ENCODE results near the gene BCS1L. TPM values are rescaled to one million over a fixed set of nuclear protein-coding genes. Genes with fewer than 3 reads are reported as not detected.

The BCS1L gene
- total RNA-seq, 1 donor from 2014 or later = 39.0 TPM

DNA sequence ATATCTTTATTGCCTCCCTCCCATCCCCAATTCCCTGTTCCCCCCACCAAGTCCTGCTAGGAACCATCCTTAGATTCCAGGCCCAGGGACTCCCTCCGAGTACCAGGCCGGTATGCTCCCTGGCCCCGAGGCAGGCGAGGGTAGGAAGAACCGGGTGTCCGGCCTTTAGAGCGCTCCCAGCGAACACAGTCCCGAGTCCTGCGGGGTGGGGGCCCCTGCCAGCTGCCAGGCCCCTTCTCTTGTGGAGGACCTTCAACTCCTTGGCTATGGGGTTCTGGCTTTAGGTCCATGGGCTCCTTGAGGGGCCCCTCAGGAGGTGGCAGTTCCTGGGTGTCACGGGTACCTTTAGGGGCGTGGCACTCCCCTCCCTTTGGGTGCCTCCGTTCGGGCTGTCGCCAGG is 4.4 kb downstream of the BCS1L start:
- peaks cover 9% of the 10 kb centered on the region for H3K27me3 Mint-ChIP-seq (ENCODE audit: unreplicated experiment)
- peaks cover 9% of the 10 kb centered on the region for H3K4me1 Mint-ChIP-seq (ENCODE audit: unreplicated experiment)
- TF ChIP-seq, protein P1, sequence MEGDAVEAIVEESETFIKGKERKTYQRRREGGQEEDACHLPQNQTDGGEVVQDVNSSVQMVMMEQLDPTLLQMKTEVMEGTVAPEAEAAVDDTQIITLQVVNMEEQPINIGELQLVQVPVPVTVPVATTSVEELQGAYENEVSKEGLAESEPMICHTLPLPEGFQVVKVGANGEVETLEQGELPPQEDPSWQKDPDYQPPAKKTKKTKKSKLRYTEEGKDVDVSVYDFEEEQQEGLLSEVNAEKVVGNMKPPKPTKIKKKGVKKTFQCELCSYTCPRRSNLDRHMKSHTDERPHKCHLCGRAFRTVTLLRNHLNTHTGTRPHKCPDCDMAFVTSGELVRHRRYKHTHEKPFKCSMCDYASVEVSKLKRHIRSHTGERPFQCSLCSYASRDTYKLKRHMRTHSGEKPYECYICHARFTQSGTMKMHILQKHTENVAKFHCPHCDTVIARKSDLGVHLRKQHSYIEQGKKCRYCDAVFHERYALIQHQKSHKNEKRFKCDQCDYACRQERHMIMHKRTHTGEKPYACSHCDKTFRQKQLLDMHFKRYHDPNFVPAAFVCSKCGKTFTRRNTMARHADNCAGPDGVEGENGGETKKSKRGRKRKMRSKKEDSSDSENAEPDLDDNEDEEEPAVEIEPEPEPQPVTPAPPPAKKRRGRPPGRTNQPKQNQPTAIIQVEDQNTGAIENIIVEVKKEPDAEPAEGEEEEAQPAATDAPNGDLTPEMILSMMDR (IDR thresholded peaks at IDR 0.05; ENCODE audit: unreplicated experiment) = no peak
- H3K9me3 Mint-ChIP-seq (ENCODE audit: unreplicated experiment) = no peaks in the 10 kb centered on the region
- no peak for DNase-seq (ENCODE audit: low spot score)
- no peak overlapping the region for H3K27ac Mint-ChIP-seq (ENCODE audit: unreplicated experiment)
- peak overlapping the region; percentile 3 for H3K4me3 Mint-ChIP-seq (ENCODE audit: unreplicated experiment)
- peaks cover 59% of the 10 kb centered on the region for H3K36me3 Mint-ChIP-seq (ENCODE audit: low read depth, unreplicated experiment)

DNA sequence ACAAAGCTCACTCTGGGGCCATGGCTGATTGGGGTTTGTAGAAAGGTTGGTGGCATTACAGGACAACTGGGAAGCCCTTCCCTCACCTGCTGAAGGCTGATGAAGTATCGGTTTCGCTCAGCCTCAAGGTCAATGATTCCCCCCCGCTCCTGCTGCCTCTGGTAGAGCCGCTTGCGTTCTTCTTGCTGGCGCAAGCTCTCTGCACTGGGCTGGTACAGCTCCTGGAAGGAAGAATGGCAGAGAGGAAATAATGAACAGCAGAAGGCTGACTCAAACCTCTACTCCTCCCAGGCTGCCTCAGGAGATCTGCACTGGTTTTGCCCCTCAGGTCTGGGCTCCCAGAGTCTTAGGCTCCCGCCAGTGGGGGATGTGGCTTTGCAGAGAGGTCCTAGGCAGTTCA is 5.2 kb downstream of the BCS1L start:
- Mint-ChIP-seq H3K9me3 (ENCODE audit: unreplicated experiment) (no peaks in the 10 kb centered on the region), H3K27me3 (ENCODE audit: unreplicated experiment) (peaks cover 7% of the 10 kb centered on the region), H3K27ac (ENCODE audit: unreplicated experiment) (no peak overlapping the region), H3K4me1 (ENCODE audit: unreplicated experiment) (peaks cover 9% of the 10 kb centered on the region), H3K4me3 (ENCODE audit: unreplicated experiment) (peak overlapping the region; percentile 70), H3K36me3 (ENCODE audit: low read depth, unreplicated experiment) (peaks cover 59% of the 10 kb centered on the region)
- no peak for DNase-seq (ENCODE audit: low spot score)
- TF ChIP-seq, protein P1 (IDR thresholded peaks at IDR 0.05; ENCODE audit: unreplicated experiment) = no peak

DNA sequence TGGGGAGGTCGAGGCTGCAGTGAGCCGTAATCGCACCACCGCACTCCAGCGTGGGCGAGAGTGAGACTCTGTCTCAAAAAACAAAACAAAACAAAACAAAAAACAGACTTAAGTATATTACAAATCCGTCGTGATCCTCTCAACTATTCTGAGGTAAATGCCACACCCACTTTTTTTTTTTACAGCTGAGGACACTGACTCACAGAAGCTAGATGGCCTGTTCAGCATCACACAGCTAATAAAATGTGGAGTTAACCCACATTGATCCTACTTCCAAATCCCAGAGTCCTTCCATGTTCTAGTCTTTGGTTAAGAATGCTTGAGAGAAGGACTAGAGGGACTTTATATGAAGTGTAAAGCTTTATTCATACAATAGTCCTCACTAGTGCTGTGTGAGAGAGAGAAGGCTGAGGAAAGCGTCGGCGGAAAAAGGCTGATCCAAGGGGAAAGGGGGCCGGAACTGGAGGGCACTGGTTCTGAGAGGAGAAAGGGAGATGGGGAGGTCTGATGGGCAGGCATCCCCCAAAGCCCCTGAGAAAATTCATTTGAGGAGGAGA is 11.7 kb downstream of the BCS1L start:
- Mint-ChIP-seq H3K27ac (ENCODE audit: unreplicated experiment) (peak overlapping the region; percentile 99), H3K4me1 (ENCODE audit: unreplicated experiment) (peaks cover 24% of the 10 kb centered on the region), H3K9me3 (ENCODE audit: unreplicated experiment) (no peaks in the 10 kb centered on the region), H3K27me3 (ENCODE audit: unreplicated experiment) (peaks cover 17% of the 10 kb centered on the region), H3K36me3 (ENCODE audit: low read depth, unreplicated experiment) (peaks cover 24% of the 10 kb centered on the region), H3K4me3 (ENCODE audit: unreplicated experiment) (peak overlapping the region; percentile 98)
- no peak for DNase-seq (ENCODE audit: low spot score)
- TF ChIP-seq, protein P1 (IDR thresholded peaks at IDR 0.05; ENCODE audit: unreplicated experiment) = no peak

DNA sequence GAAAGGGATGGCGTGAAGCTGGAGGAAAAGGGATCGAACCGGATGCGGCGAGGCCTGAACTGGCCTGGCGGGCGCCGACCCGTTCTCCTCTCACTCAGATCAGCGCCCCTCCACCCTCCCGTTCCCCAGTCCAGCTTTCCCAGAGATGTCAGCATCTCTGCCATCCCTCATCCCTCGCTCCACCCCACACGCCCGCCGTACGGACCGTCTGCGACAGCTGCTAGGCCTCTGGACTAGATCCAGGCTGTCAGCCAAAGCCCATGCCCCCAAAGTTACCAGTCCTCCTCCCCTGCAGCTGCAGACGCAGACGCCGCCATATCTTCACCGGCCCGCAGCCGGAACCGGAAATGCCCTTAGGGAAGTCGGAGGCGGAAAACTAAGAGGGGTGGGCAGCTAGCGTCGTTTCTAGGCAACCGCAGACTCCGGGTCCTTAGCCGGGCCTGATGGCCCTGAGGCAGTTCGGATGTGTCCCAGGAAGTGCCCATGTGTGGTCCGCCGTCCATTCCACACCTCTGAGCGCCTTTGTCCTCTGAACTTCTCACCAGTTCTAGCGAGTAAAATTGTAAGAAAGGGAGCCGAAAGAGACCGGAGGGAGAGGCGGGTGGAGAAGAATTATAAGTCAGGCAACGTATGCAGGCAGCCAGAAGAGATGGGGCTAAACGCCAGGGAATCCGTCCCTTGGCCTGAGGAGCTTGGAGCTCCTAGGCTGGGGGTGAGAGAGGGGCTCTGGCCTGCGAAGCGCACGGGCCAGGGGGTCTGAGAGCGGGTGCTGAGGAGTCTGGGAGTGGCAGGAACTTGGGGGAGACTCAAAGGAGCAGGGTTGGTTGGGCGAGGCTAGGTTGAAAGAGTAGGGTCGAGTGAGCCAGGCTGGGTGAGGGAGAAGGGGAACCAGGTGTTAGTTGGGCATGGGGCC is 12.4 kb downstream of the BCS1L start, which contains the start of the genes RNF25 and STK36:
Gene RNF25 (minus strand): TSS at position 349 of the 913 bp plus-strand sequence. CDS start 32 bp downstream, at position 317.
Gene STK36 (plus strand): TSS at position 433 of the 913 bp plus-strand sequence. CDS start 744 bp downstream, outside the sequence.
- Mint-ChIP-seq H3K36me3 (ENCODE audit: low read depth, unreplicated experiment) (peaks cover 24% of the 10 kb centered on the region), H3K9me3 (ENCODE audit: unreplicated experiment) (no peaks in the 10 kb centered on the region), H3K4me3 (ENCODE audit: unreplicated experiment) (peak within 1 kb of the TSS; percentile 98), H3K27ac (ENCODE audit: unreplicated experiment) (peak within 1 kb of the TSS; percentile 99), H3K4me1 (ENCODE audit: unreplicated experiment) (peaks cover 24% of the 10 kb centered on the region), H3K27me3 (ENCODE audit: unreplicated experiment) (peaks cover 17% of the 10 kb centered on the region)
- DNase-seq (ENCODE audit: low spot score) = peak; percentile 79
- TF ChIP-seq, protein P1 (IDR thresholded peaks at IDR 0.05; ENCODE audit: unreplicated experiment) = no peak

Data from endothelial cell (in vitro differentiated cells).